ENCODE data around the gene RAB24. TPM values are rescaled to one million over a fixed set of nuclear protein-coding genes. Genes with fewer than 3 reads are reported as not detected.

RAB24 gene
- total RNA-seq, 1 donor from 2014 or later = 30.0 TPM

DNA sequence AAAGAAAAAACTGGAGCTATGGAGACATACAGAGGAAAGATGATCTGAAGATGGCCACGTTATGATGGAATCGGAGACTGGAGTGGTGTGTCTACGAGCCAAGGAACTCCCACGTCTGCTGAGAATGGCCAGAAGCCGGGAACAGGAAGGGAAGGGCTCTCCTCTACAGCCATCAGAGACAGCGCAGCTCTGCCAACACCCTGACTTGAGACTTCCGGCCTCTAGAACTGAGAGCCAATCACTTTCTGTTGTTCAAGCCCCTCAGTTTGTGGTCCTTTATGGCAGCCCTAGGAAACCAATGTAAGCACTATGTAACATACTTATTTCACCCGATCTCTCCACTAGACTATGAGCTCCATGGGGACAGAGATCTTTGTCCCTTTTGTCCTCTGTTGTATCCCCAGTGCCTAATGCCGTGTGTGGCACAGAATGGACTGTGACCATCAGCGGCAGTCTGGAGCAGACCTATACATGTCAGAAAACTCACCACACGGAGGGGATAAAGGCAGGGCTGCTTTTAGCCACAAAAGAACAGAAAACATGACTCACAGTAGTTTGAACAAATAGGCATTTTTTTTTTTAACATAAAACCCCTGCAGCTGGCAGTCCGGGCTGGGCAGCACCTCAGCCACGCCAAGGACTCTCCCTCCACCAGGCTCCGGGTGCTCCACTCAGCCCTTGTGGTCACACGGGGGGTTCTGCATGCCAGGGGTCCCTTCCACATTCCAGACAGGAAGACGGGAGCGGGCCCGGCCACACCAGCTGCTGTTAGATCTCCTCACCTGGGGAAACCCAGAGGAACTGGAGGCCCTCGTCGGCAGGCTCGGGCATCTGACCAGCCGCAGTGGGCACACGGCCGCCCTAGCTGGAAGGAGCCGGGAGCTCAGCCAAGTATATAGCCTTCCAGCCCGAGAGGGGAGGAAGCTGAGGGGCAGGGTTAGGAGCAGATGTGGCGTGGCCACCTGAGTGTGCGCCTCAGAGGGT is 24.3 kb upstream of the RAB24 start:
- Mint-ChIP-seq H3K9me3 (ENCODE audit: low read depth) (no peaks in the 10 kb centered on the region), H3K4me1 (ENCODE audit: low read depth) (peaks cover 24% of the 10 kb centered on the region), H3K27ac (peak overlapping the region; percentile 88), H3K4me3 (ENCODE audit: low read depth) (no peak overlapping the region), H3K36me3 (ENCODE audit: insufficient read depth) (peaks cover 18% of the 10 kb centered on the region), H3K27me3 (no peaks in the 10 kb centered on the region)
- DNase-seq (ENCODE audit: low spot score, unreplicated experiment) = no peak
- TF ChIP-seq, protein P1, sequence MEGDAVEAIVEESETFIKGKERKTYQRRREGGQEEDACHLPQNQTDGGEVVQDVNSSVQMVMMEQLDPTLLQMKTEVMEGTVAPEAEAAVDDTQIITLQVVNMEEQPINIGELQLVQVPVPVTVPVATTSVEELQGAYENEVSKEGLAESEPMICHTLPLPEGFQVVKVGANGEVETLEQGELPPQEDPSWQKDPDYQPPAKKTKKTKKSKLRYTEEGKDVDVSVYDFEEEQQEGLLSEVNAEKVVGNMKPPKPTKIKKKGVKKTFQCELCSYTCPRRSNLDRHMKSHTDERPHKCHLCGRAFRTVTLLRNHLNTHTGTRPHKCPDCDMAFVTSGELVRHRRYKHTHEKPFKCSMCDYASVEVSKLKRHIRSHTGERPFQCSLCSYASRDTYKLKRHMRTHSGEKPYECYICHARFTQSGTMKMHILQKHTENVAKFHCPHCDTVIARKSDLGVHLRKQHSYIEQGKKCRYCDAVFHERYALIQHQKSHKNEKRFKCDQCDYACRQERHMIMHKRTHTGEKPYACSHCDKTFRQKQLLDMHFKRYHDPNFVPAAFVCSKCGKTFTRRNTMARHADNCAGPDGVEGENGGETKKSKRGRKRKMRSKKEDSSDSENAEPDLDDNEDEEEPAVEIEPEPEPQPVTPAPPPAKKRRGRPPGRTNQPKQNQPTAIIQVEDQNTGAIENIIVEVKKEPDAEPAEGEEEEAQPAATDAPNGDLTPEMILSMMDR (IDR thresholded peaks at IDR 0.05; ENCODE audit: unreplicated experiment) = no peak

DNA sequence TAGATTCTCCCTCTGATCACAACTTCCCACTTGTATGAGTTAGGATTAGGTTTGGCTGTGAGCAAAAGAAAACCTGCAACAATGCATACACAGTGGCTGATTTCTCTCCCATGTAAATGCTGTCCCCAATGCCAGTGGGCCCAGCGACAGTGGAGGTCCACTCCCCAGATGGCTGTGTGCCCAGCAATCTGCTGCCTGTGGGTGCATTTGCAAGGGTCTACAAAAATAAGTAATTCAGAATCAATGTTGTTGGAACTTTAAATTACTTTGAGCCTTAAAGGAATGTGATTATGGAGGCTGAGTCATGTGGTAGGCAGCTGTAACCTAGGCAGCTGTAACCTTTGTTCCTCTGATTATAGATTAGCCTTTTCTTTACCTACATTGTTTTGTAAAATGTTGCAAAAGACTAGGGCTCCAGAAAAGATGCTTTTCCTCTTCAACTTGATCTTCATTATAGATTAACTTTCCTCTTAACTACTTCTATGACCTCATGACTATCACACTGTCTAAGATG is 22.4 kb upstream of the RAB24 start:
- DNase-seq (ENCODE audit: low spot score, unreplicated experiment) = no peak
- H3K27ac Mint-ChIP-seq = peak overlapping the region; percentile 95
- no peaks in the 10 kb centered on the region for H3K27me3 Mint-ChIP-seq

DNA sequence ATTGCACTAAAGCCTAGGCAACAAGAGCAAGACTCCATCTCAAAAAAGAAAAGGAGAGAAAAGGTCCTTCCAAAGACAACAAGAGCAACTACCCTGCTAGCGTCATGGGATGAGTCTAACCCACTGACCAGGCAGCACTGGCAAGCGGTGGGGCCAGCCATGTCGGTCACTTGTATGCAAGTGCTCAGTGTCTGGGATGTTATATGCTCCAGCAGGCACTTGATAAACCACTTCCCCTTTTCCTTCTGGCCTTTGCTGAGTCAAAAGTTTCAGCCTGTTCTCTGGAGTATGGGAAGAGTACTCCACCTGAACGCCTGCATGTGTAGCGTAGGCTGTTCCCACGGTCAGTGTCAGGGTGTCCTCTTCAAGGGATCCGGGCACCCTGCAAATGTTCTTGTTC is 17.4 kb upstream of the RAB24 start:
- no peak for DNase-seq (ENCODE audit: low spot score, unreplicated experiment)
- Mint-ChIP-seq H3K4me1 (ENCODE audit: low read depth) (peaks cover 20% of the 10 kb centered on the region), H3K9me3 (ENCODE audit: low read depth) (no peaks in the 10 kb centered on the region), H3K27me3 (no peaks in the 10 kb centered on the region), H3K27ac (no peak overlapping the region), H3K4me3 (ENCODE audit: low read depth) (no peak overlapping the region), H3K36me3 (ENCODE audit: insufficient read depth) (peaks cover 11% of the 10 kb centered on the region)
- TF ChIP-seq, protein P1 (IDR thresholded peaks at IDR 0.05; ENCODE audit: unreplicated experiment) = no peak

More for the DNA sequence above, 22.4 kb upstream of the RAB24 start:
- Mint-ChIP-seq H3K36me3 (ENCODE audit: insufficient read depth) (peaks cover 18% of the 10 kb centered on the region), H3K4me1 (ENCODE audit: low read depth) (peaks cover 24% of the 10 kb centered on the region), H3K4me3 (ENCODE audit: low read depth) (peak overlapping the region; percentile 32), H3K9me3 (ENCODE audit: low read depth) (no peaks in the 10 kb centered on the region)
- TF ChIP-seq, protein P1 (IDR thresholded peaks at IDR 0.05; ENCODE audit: unreplicated experiment) = no peak

DNA sequence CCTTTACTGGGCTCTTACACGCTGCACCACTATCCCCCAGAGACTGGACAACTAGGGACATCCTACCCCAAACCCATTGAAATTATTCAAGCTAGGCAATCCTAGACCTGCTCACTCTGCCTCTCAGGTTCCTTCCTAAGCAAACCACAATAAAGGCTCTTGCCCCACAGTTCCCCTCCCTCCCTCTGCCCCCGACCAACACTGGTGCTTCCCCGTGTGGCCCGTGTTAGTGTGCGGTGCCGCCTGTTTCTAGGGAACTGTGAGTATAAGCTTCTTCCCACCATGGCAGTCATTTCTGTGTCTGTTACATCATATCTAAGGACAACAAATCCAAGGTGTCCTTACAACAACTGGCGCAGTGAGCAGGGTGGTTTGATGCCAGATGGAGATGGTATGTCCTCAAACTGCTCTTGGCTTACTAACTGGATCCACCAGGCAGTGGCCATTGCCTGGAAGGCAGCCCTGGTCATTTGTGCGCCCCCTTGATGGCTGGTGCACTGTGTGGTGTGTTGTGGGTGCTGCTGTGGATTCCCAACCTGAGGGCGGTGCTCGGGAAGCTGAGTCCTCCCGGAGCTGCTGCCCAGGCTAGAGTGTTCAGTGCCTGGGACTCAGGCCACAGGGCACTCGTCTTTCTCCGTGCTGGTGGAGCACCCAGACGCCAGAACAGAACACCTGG is 16.5 kb upstream of the RAB24 start:
- no peak for DNase-seq (ENCODE audit: low spot score, unreplicated experiment)
- Mint-ChIP-seq H3K36me3 (ENCODE audit: insufficient read depth) (peaks cover 11% of the 10 kb centered on the region), H3K4me1 (ENCODE audit: low read depth) (peaks cover 12% of the 10 kb centered on the region), H3K4me3 (ENCODE audit: low read depth) (no peak overlapping the region), H3K9me3 (ENCODE audit: low read depth) (no peaks in the 10 kb centered on the region), H3K27ac (no peak overlapping the region), H3K27me3 (no peaks in the 10 kb centered on the region)
- TF ChIP-seq, protein P1 (IDR thresholded peaks at IDR 0.05; ENCODE audit: unreplicated experiment) = no peak

DNA sequence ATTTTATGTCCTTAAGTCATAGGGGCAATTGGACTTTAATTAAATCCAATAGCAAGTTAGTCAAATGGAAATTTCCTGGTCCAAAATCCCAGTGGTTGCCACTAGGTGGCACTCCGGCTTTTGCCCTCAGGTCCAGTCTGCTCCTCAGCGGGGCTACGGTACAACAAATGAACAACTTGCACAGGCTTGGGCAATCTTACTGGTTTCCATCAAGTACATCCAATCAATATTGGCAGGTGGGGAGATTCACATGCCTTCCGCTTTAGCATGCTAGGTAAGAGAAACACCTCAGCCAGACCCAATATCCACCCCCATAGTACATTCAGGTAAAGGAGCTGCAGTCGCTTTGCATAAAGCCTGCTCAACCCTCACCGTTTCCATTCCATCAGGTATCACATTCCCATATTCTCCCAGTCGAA is 14.4 kb upstream of the RAB24 start:
- H3K4me3 Mint-ChIP-seq (ENCODE audit: low read depth) = no peak overlapping the region
- peaks cover 9% of the 10 kb centered on the region for H3K36me3 Mint-ChIP-seq (ENCODE audit: insufficient read depth)
- no peaks in the 10 kb centered on the region for H3K27me3 Mint-ChIP-seq
- peak overlapping the region; percentile 30 for H3K27ac Mint-ChIP-seq
- no peaks in the 10 kb centered on the region for H3K9me3 Mint-ChIP-seq (ENCODE audit: low read depth)
- TF ChIP-seq, protein P1 (IDR thresholded peaks at IDR 0.05; ENCODE audit: unreplicated experiment) = peak; percentile 94
- DNase-seq (ENCODE audit: low spot score, unreplicated experiment) = peak; percentile 60
- H3K4me1 Mint-ChIP-seq (ENCODE audit: low read depth) = peaks cover 6% of the 10 kb centered on the region

All from progenitor cell of endocrine pancreas (in vitro differentiated cells).